Amniotic epithelial cell (primary cell): Measurements from ENCODE around the gene TBXAS1.

Experiments used
- DNase-seq: peaks from one replicate; pipeline ENCODE4 v3.0.0-alpha.2; 2010; ENCODE audit warnings: low read depth

The TBXAS1 gene

GRCh38 chr7:140000666-140001268, 171.7 kb downstream of the TBXAS1 start:
- no peak for DNase-seq

- DNase-seq, result peak; percentile 70
Measured at GRCh38 chr7:140003913-140004382, 174.9 kb downstream of the TBXAS1 start.

- DNase-seq, result no peak
Measured at GRCh38 chr7:140004672-140005071, 175.6 kb downstream of the TBXAS1 start.

GRCh38 chr7:140005341-140005740, 176.3 kb downstream of the TBXAS1 start:
- DNase-seq, result no peak

- peak; percentile 34 for DNase-seq
Measured at GRCh38 chr7:140005754-140006503, 176.9 kb downstream of the TBXAS1 start.

GRCh38 chr7:140006600-140006999, 177.5 kb downstream of the TBXAS1 start:
- no peak for DNase-seq

- DNase-seq, result no peak
Measured at GRCh38 chr7:140007051-140007690, 178.1 kb downstream of the TBXAS1 start.

- DNase-seq, result no peak
Measured at GRCh38 chr7:140008755-140009610, 179.9 kb downstream of the TBXAS1 start.

GRCh38 chr7:140009735-140010134, 180.7 kb downstream of the TBXAS1 start:
- no peak for DNase-seq

GRCh38 chr7:140010194-140010895, 181.3 kb downstream of the TBXAS1 start:
- DNase-seq, result no peak

GRCh38 chr7:140013676-140014075, 184.6 kb downstream of the TBXAS1 start:
- no peak for DNase-seq

- DNase-seq, result no peak
Measured at GRCh38 chr7:140014123-140014522, 185.1 kb downstream of the TBXAS1 start.

- DNase-seq, result no peak
Measured at GRCh38 chr7:140015471-140015970, 186.5 kb downstream of the TBXAS1 start.

- DNase-seq, result no peak
Measured at GRCh38 chr7:140016540-140016939, 187.5 kb downstream of the TBXAS1 start.

- DNase-seq, result no peak
Measured at GRCh38 chr7:140017034-140017433, 188.0 kb downstream of the TBXAS1 start.

- no peak for DNase-seq
Measured at GRCh38 chr7:140017543-140017942, 188.5 kb downstream of the TBXAS1 start.

- DNase-seq, result no peak
Measured at GRCh38 chr7:140018125-140019043, 189.3 kb downstream of the TBXAS1 start.

GRCh38 chr7:140019172-140019571, 190.1 kb downstream of the TBXAS1 start:
- DNase-seq, result no peak

GRCh38 chr7:140019606-140020005, 190.5 kb downstream of the TBXAS1 start:
- DNase-seq, result no peak

GRCh38 chr7:140021603-140022002, 192.5 kb downstream of the TBXAS1 start:
- DNase-seq, result no peak
